Measurements from ENCODE around the gene TCEAL1. TPM values are rescaled to one million over a fixed set of nuclear protein-coding genes. Genes with fewer than 3 reads are reported as not detected.

TCEAL1 gene
- polyA plus RNA-seq, 1 donor (not counting 4 experiments of a cell fraction or from before 2014, with no cell fraction given): 21.5 TPM

DNA sequence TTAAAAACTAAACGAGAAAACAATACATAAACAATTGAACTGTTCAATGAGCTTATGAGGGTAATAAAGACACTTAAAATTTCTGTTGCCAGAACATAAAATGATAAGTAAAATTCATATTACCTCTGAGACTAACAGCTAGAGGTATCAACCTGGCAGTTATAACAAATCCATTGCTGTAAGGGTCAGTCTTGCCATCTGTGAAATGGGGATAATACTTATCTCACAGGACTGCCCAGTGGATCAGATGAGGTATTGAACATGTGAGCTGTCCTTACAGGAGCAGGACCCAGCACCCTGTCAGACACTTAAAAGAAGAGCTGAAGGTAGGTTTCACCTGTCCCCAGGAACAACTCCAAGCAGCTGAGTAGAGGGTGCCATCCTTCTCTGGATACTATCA is 18.5 kb upstream of the TCEAL1 start:
- dilution Hi-C loops (cut with MboI; ENCODE audit: extremely low pct_ligation_motif_present, low sequenced_read_pairs): no loop called here
- no peak for TF ChIP-seq EZH2 (IDR thresholded peaks at IDR 0.05; ENCODE audit: low read length)
- TF ChIP-seq, protein P1, sequence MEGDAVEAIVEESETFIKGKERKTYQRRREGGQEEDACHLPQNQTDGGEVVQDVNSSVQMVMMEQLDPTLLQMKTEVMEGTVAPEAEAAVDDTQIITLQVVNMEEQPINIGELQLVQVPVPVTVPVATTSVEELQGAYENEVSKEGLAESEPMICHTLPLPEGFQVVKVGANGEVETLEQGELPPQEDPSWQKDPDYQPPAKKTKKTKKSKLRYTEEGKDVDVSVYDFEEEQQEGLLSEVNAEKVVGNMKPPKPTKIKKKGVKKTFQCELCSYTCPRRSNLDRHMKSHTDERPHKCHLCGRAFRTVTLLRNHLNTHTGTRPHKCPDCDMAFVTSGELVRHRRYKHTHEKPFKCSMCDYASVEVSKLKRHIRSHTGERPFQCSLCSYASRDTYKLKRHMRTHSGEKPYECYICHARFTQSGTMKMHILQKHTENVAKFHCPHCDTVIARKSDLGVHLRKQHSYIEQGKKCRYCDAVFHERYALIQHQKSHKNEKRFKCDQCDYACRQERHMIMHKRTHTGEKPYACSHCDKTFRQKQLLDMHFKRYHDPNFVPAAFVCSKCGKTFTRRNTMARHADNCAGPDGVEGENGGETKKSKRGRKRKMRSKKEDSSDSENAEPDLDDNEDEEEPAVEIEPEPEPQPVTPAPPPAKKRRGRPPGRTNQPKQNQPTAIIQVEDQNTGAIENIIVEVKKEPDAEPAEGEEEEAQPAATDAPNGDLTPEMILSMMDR (optimal IDR thresholded peaks at IDR 0.05 in 1 of 3, IDR thresholded peaks at IDR 0.05 in 1 of 3, conservative IDR thresholded peaks at IDR 0.05 in 1 of 3; ENCODE audit: extremely low read depth in 1 of 3, insufficient read depth in 2 of 3, low read length in 3 of 3): no peak
- FAIRE-seq: no peak

DNA sequence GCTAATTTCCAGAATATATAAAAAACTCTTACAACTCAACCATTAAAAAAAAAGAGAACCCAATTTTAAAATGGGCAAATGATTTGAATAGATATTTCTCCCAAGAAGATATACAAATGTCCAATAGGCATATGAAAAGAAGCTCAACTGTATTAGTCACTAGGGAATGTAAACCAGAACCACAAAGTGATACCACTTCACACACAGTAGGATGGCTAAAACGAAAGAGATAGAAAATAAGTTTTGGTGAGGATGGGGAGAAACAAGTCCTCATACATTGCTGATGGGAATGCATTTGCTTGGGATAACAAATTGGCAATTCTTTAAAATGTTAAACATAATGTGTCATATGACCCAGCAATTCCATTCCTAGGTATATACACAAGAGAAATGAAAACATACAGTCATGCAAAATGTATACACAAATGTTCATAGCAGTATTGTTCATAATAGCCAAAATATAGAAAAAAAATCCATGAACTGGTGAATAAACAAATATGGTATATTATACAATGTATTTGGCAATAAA is 15.3 kb upstream of the TCEAL1 start:
- no peaks in the 10 kb centered on the region for H4K20me1 ChIP-seq (ENCODE audit: control insufficient read depth, extremely low read depth, insufficient read depth, low read length)
- no peaks in the 10 kb centered on the region for H3K9me3 ChIP-seq (ENCODE audit: control insufficient read depth, low read depth, low read length)
- peaks cover 21% of the 10 kb centered on the region for H3K4me1 ChIP-seq (ENCODE audit: control insufficient read depth, extremely low read depth, insufficient read depth, low read length)
- H3K79me2 ChIP-seq (ENCODE audit: control insufficient read depth, insufficient read depth, low read length): no peaks in the 10 kb centered on the region
- no peaks in the 10 kb centered on the region for H3K36me3 ChIP-seq (ENCODE audit: control insufficient read depth in 2 of 2, extremely low read depth in 1 of 2, insufficient read depth in 2 of 2, low read length in 2 of 2)
- no peak overlapping the region for H3K4me3 ChIP-seq (ENCODE audit: control insufficient read depth in 2 of 3, extremely low read depth in 1 of 3, insufficient read depth in 2 of 3, low read depth in 1 of 3, low read length in 3 of 3)
- no peak for TF ChIP-seq EZH2 (IDR thresholded peaks at IDR 0.05; ENCODE audit: low read length)
- TF ChIP-seq, protein P1 (optimal IDR thresholded peaks at IDR 0.05 in 1 of 3, IDR thresholded peaks at IDR 0.05 in 1 of 3, conservative IDR thresholded peaks at IDR 0.05 in 1 of 3; ENCODE audit: extremely low read depth in 1 of 3, insufficient read depth in 2 of 3, low read length in 3 of 3): no peak
- H2AFZ ChIP-seq (ENCODE audit: control insufficient read depth, low read length): no peak overlapping the region
- dilution Hi-C loops (cut with MboI; ENCODE audit: extremely low pct_ligation_motif_present, low sequenced_read_pairs): no loop called here
- no peak overlapping the region for H3K4me2 ChIP-seq (ENCODE audit: control insufficient read depth, extremely low read depth, insufficient read depth, low read depth, low read length)
- no peak overlapping the region for H3K27ac ChIP-seq (ENCODE audit: control insufficient read depth, insufficient read depth, low read length)
- DNase-seq (ENCODE audit: low read depth, low spot score) (no peak), FAIRE-seq (no peak)
- no peaks in the 10 kb centered on the region for H3K27me3 ChIP-seq (ENCODE audit: control insufficient read depth, extremely low read depth, insufficient read depth, low read length)
- no peaks in the 10 kb centered on the region for H3K9me1 ChIP-seq (ENCODE audit: control insufficient read depth, extremely low read depth, insufficient read depth, low read length)
- no peak overlapping the region for H3K9ac ChIP-seq (ENCODE audit: control insufficient read depth, extremely low read depth, insufficient read depth, low read length)

More for the DNA sequence above, 18.5 kb upstream of the TCEAL1 start:
- Histone ChIP-seq H3K36me3 (ENCODE audit: control insufficient read depth in 2 of 2, extremely low read depth in 1 of 2, insufficient read depth in 2 of 2, low read length in 2 of 2) (no peaks in the 10 kb centered on the region), H3K27ac (ENCODE audit: control insufficient read depth, insufficient read depth, low read length) (no peak overlapping the region), H4K20me1 (ENCODE audit: control insufficient read depth, extremely low read depth, insufficient read depth, low read length) (no peaks in the 10 kb centered on the region), H3K4me2 (ENCODE audit: control insufficient read depth, extremely low read depth, insufficient read depth, low read depth, low read length) (no peak overlapping the region), H3K9me3 (ENCODE audit: control insufficient read depth, low read depth, low read length) (no peaks in the 10 kb centered on the region), H2AFZ (ENCODE audit: control insufficient read depth, low read length) (no peak overlapping the region), H3K4me3 (ENCODE audit: control insufficient read depth in 2 of 3, extremely low read depth in 1 of 3, insufficient read depth in 2 of 3, low read depth in 1 of 3, low read length in 3 of 3) (no peak overlapping the region), H3K79me2 (ENCODE audit: control insufficient read depth, insufficient read depth, low read length) (peaks cover 2% of the 10 kb centered on the region), H3K9me1 (ENCODE audit: control insufficient read depth, extremely low read depth, insufficient read depth, low read length) (no peaks in the 10 kb centered on the region), H3K27me3 (ENCODE audit: control insufficient read depth, extremely low read depth, insufficient read depth, low read length) (peaks cover 3% of the 10 kb centered on the region), H3K9ac (ENCODE audit: control insufficient read depth, extremely low read depth, insufficient read depth, low read length) (no peak overlapping the region), H3K4me1 (ENCODE audit: control insufficient read depth, extremely low read depth, insufficient read depth, low read length) (peaks cover 12% of the 10 kb centered on the region)
- DNase-seq (ENCODE audit: low read depth, low spot score): no peak

Data from keratinocyte (primary cell).